ENCODE results near the gene GBA2. TPM values are rescaled to one million over a fixed set of nuclear protein-coding genes. Genes with fewer than 3 reads are reported as not detected.

Gene GBA2
- total RNA-seq, 1 experiment from 2014 or later: 63.6 TPM

DNA sequence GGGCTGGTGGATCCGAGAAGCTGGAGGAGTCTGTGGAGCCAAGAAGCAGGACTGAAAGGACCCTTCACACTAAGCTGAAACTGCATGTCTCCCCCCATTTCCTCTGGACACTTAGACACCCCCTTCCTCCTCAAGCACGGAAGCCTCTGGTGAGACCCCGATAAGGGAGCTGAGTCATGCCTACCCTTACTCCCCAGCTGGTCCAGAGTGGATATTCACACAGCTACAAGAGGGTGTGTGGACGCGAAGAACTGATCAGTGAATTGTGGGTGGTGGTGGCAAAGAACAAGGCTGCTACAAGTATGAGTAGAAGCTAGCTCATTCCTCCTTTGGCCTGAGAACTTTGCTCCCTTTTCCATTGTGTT lies 21.4 kb downstream of the GBA2 start:
- ChIA-PET RAD21 (ENCODE audit: low non-redundant PET in 1 of 2, low total read pairs in 2 of 2, uncharacterized antibody in 2 of 2, unreplicated experiment in 2 of 2) (no interaction called here), POLR2A (interaction anchor here (0.8 kb wide), 1 partner anchor 15 kb away, joined by 3 read pairs; no protein-coding TSS in a partner anchor), CTCF (interaction anchor here (1.3 to 1.5 kb wide), 2 partner anchors 31 to 70 kb away, joined by 3 read pairs; no protein-coding TSS in a partner anchor)
- H3K79me2 ChIP-seq (ENCODE audit: insufficient read depth, low read length): peaks cover 58% of the 10 kb centered on the region
- H3K9me2 ChIP-seq (ENCODE audit: insufficient read depth): no peaks in the 10 kb centered on the region
- no peak overlapping the region for H3K4me2 ChIP-seq (ENCODE audit: low read length)
- H4K20me1 ChIP-seq (ENCODE audit: insufficient read depth): no peaks in the 10 kb centered on the region
- H3K4me3 ChIP-seq (replicated peaks in 1 of 2; ENCODE audit: low read depth in 1 of 2, low read length in 2 of 2): no peak overlapping the region
- H2AFZ ChIP-seq (ENCODE audit: low read depth, low read length, poor library complexity, severe bottlenecking): no peak overlapping the region
- TF ChIP-seq SRF (IDR thresholded peaks at IDR 0.05; ENCODE audit: low read depth) (no peak), ELF1 (IDR thresholded peaks at IDR 0.05; ENCODE audit: borderline replicate concordance, low read depth) (no peak), ZFX (IDR thresholded peaks at IDR 0.05) (no peak), FOSL1 (IDR thresholded peaks at IDR 0.05; ENCODE audit: low read depth) (no peak), RAD21 (IDR thresholded peaks at IDR 0.05; ENCODE audit: low read depth) (no peak), SP1 (IDR thresholded peaks at IDR 0.05; ENCODE audit: low read depth) (no peak), SIN3A (IDR thresholded peaks at IDR 0.05; ENCODE audit: low read depth) (no peak)
- TF ChIP-seq, protein P1, sequence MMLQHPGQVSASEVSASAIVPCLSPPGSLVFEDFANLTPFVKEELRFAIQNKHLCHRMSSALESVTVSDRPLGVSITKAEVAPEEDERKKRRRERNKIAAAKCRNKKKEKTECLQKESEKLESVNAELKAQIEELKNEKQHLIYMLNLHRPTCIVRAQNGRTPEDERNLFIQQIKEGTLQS (IDR thresholded peaks at IDR 0.05): no peak
- TF ChIP-seq, protein P2, sequence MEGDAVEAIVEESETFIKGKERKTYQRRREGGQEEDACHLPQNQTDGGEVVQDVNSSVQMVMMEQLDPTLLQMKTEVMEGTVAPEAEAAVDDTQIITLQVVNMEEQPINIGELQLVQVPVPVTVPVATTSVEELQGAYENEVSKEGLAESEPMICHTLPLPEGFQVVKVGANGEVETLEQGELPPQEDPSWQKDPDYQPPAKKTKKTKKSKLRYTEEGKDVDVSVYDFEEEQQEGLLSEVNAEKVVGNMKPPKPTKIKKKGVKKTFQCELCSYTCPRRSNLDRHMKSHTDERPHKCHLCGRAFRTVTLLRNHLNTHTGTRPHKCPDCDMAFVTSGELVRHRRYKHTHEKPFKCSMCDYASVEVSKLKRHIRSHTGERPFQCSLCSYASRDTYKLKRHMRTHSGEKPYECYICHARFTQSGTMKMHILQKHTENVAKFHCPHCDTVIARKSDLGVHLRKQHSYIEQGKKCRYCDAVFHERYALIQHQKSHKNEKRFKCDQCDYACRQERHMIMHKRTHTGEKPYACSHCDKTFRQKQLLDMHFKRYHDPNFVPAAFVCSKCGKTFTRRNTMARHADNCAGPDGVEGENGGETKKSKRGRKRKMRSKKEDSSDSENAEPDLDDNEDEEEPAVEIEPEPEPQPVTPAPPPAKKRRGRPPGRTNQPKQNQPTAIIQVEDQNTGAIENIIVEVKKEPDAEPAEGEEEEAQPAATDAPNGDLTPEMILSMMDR (IDR thresholded peaks at IDR 0.05 in 2 of 3, conservative IDR thresholded peaks at IDR 0.05 in 1 of 3; ENCODE audit: borderline replicate concordance in 1 of 3, insufficient read depth in 1 of 3, low read depth in 2 of 3, low read length in 2 of 3): no peak
- no peak for DNase-seq (ENCODE audit: low read depth, low spot score)
- H3K27ac ChIP-seq (ENCODE audit: low read depth, low read length): no peak overlapping the region
- no peaks in the 10 kb centered on the region for H3K9me3 ChIP-seq (ENCODE audit: control insufficient read depth in 1 of 2, insufficient read depth in 1 of 2, low read depth in 1 of 2, low read length in 2 of 2)
- ATAC-seq: no peak
- intact Hi-C loops (cut with micrococcal nuclease): loop anchor here (5.0 kb wide), 1 partner anchor 35 kb away; no protein-coding TSS in a partner anchor
- no peak overlapping the region for H3K9ac ChIP-seq (ENCODE audit: low read length)
- no TSS peak for BruUV-seq (replicated peaks)
- no peaks in the 10 kb centered on the region for H3K27me3 ChIP-seq (ENCODE audit: insufficient read depth, low read length)
- peaks cover 20 to 24% of the 10 kb centered on the region in 2 experiments; a peak in 3 of 4 replicates for H3K36me3 ChIP-seq (ENCODE audit: control insufficient read depth in 1 of 2, insufficient read depth in 2 of 2, low read length in 2 of 2)
- H3K4me1 ChIP-seq (ENCODE audit: control insufficient read depth in 1 of 2, insufficient read depth in 2 of 2, low read length in 2 of 2): peaks cover 12 to 22% of the 10 kb centered on the region in 2 experiments; a peak in 3 of 4 replicates
